ENCODE data around the gene ARHGAP26. TPM values are rescaled to one million over a fixed set of nuclear protein-coding genes. Genes with fewer than 3 reads are reported as not detected.

Gene ARHGAP26
- total RNA-seq, 1 experiment from 2014 or later: 34.5 TPM

- Histone ChIP-seq H3K79me2 (ENCODE audit: insufficient read depth, low read length) (no peaks in the 10 kb centered on the region), H3K27ac (ENCODE audit: low read depth, low read length) (no peak overlapping the region), H3K4me3 (replicated peaks in 1 of 2; ENCODE audit: low read depth in 1 of 2, low read length in 2 of 2) (no peak overlapping the region), H3K9me3 (ENCODE audit: control insufficient read depth in 1 of 2, insufficient read depth in 1 of 2, low read depth in 1 of 2, low read length in 2 of 2) (no peaks in the 10 kb centered on the region), H3K4me2 (ENCODE audit: low read length) (no peak overlapping the region), H4K20me1 (ENCODE audit: insufficient read depth) (no peaks in the 10 kb centered on the region), H3K9me2 (ENCODE audit: insufficient read depth) (no peaks in the 10 kb centered on the region), H2AFZ (ENCODE audit: low read depth, low read length, poor library complexity, severe bottlenecking) (no peak overlapping the region), H3K36me3 (ENCODE audit: control insufficient read depth in 1 of 2, insufficient read depth in 2 of 2, low read length in 2 of 2) (no peaks in the 10 kb centered on the region), H3K27me3 (ENCODE audit: insufficient read depth, low read length) (no peaks in the 10 kb centered on the region), H3K9ac (ENCODE audit: low read length) (no peak overlapping the region), H3K4me1 (ENCODE audit: control insufficient read depth in 1 of 2, insufficient read depth in 2 of 2, low read length in 2 of 2) (peaks cover 0 to 3% of the 10 kb centered on the region in 2 experiments; a peak in 1 of 4 replicates)
- ChIA-PET CTCF (no interaction called here), RAD21 (ENCODE audit: low non-redundant PET in 1 of 2, low total read pairs in 2 of 2, uncharacterized antibody in 2 of 2, unreplicated experiment in 2 of 2) (no interaction called here), POLR2A (no interaction called here)
- no peak for TF ChIP-seq REST (IDR thresholded peaks at IDR 0.05; ENCODE audit: low read depth)
- TF ChIP-seq ZFX (IDR thresholded peaks at IDR 0.05): no peak
- TF ChIP-seq SRF (IDR thresholded peaks at IDR 0.05; ENCODE audit: low read depth): no peak
- no peak for TF ChIP-seq ATF3 (IDR thresholded peaks at IDR 0.05)
- DNase-seq (ENCODE audit: low read depth, low spot score) (no peak), ATAC-seq (no peak)
- no TSS peak for BruUV-seq (replicated peaks)
- intact Hi-C loops (cut with micrococcal nuclease): no loop called here
These were observed 378.6 kb downstream of the ARHGAP26 start for GRCh38 chr5:143148771-143149170.

DNA sequence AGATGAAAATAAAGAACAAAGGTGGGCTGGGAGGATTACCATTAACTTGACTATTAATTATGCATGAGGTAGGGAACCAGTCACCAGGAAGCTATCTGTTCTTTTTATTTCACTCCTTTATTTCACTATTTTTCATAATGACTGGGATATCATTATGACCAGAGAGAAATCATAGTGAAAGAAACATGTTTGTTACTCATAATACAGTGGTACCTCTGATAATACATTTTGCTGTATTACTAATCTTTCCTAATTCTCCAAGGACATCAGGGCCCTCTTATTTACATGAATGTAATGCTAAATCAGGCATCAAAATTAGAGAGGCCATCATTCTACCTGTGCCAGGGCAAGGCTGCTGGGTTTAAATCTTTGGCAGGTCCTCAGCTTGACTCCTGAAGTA, 379.6 kb downstream of the ARHGAP26 start:
- no peak overlapping the region for H3K27ac ChIP-seq (ENCODE audit: low read depth, low read length)
- H3K36me3 ChIP-seq (ENCODE audit: control insufficient read depth in 1 of 2, insufficient read depth in 2 of 2, low read length in 2 of 2): no peaks in the 10 kb centered on the region
- ChIA-PET POLR2A (no interaction called here), CTCF (no interaction called here), RAD21 (ENCODE audit: low non-redundant PET in 1 of 2, low total read pairs in 2 of 2, uncharacterized antibody in 2 of 2, unreplicated experiment in 2 of 2) (no interaction called here)
- no peak for ATAC-seq
- peaks cover 0 to 11% of the 10 kb centered on the region in 2 experiments; a peak in 2 of 4 replicates for H3K4me1 ChIP-seq (ENCODE audit: control insufficient read depth in 1 of 2, insufficient read depth in 2 of 2, low read length in 2 of 2)
- no peaks in the 10 kb centered on the region for H4K20me1 ChIP-seq (ENCODE audit: insufficient read depth)
- no peaks in the 10 kb centered on the region for H3K9me3 ChIP-seq (ENCODE audit: control insufficient read depth in 1 of 2, insufficient read depth in 1 of 2, low read depth in 1 of 2, low read length in 2 of 2)
- H3K9ac ChIP-seq (ENCODE audit: low read length): no peak overlapping the region
- no peaks in the 10 kb centered on the region for H3K9me2 ChIP-seq (ENCODE audit: insufficient read depth)
- H3K4me3 ChIP-seq (replicated peaks in 1 of 2; ENCODE audit: low read depth in 1 of 2, low read length in 2 of 2): no peak overlapping the region
- H3K27me3 ChIP-seq (ENCODE audit: insufficient read depth, low read length): no peaks in the 10 kb centered on the region
- H3K79me2 ChIP-seq (ENCODE audit: insufficient read depth, low read length): no peaks in the 10 kb centered on the region
- no peak overlapping the region for H3K4me2 ChIP-seq (ENCODE audit: low read length)
- intact Hi-C loops (cut with micrococcal nuclease): no loop called here
- no peak overlapping the region for H2AFZ ChIP-seq (ENCODE audit: low read depth, low read length, poor library complexity, severe bottlenecking)
- TF ChIP-seq ZNF274 (IDR thresholded peaks at IDR 0.05; ENCODE audit: low read depth, low read length): no peak
- TF ChIP-seq REST (IDR thresholded peaks at IDR 0.05; ENCODE audit: low read depth): no peak
- no peak for TF ChIP-seq SP1 (IDR thresholded peaks at IDR 0.05; ENCODE audit: low read depth)
- no peak for DNase-seq (ENCODE audit: low read depth, low spot score)
- BruUV-seq (replicated peaks): no TSS peak
